IPS-20b (cell line): ENCODE data around the gene PEX16.

Source experiments
- H3K27ac ChIP-seq: one replicate; pipeline ENCODE4 v1.5.1; 2013; ENCODE audit warnings: low read length
- H3K27me3 ChIP-seq: 2 replicates; pipeline ENCODE4 v1.6.1; 2013; ENCODE audit warnings: mild to moderate bottlenecking, low read length, inconsistent platforms; ENCODE audit not compliant: insufficient read depth
- H3K36me3 ChIP-seq: 2 replicates; pipeline ENCODE4 v1.6.1; 2013; ENCODE audit warnings: low read depth, mild to moderate bottlenecking, inconsistent platforms, low read length, moderate library complexity; ENCODE audit not compliant: insufficient read depth
- H3K4me1 ChIP-seq: 2 replicates; pipeline ENCODE4 v1.6.1; 2013; ENCODE audit warnings: mild to moderate bottlenecking, control low read depth, inconsistent platforms, low read length, moderate library complexity; ENCODE audit not compliant: insufficient read depth
- H3K4me3 ChIP-seq: 2 replicates; pipeline ENCODE4 v1.5.1; 2013; ENCODE audit warnings: mild to moderate bottlenecking, low read length, inconsistent platforms
- H3K9ac ChIP-seq: 2 replicates; pipeline ENCODE4 v1.6.1; 2013; ENCODE audit warnings: low read depth, mild to moderate bottlenecking, inconsistent platforms, low read length, moderate library complexity
- H3K9me3 ChIP-seq: 2 replicates; pipeline ENCODE4 v1.6.1; 2013; ENCODE audit warnings: mild to moderate bottlenecking, low read depth, low read length, inconsistent platforms; ENCODE audit not compliant: insufficient read depth

The PEX16 gene

DNA sequence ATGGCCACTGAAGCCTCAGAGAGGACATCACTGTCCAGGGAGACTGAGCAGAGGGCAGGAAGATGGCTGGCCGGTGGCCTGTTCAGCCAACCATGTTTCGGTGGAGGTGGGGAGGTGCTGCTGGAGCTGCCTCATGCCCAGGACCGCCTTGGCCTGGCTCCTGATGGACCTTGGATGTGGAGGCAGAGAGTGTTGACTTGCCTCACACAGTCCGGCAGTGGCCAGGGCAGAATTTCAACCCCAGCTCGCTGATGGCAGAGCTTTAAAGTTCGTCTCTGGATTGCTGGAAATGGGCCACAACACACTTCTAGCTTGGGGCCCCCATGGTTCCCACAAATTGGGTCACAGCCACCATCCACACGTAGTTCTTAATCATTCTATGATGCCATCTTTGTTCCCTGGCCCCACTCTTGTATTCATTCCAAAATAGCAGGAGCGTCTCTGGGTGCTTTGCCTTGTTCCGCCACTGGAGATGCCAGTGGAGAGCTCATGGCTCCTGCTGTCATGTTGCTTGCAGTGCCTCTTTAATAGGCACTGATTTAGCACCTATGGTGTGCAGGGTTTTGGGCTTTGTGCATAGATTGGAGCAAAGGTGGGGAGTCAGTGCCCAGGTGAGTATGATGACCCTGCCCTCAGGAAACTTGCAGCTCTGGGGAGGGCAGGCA is 26.7 kb downstream of the PEX16 start:
- peaks cover 10% of the 10 kb centered on the region for H3K27me3 ChIP-seq
- peaks cover 4% of the 10 kb centered on the region; the same call in 1 of the 2 replicates for H3K4me1 ChIP-seq
- H3K27ac ChIP-seq: no peak overlapping the region
- no peak overlapping the region for H3K9ac ChIP-seq
- no peaks in the 10 kb centered on the region for H3K36me3 ChIP-seq
- H3K9me3 ChIP-seq: no peaks in the 10 kb centered on the region
- no peak overlapping the region for H3K4me3 ChIP-seq

- Histone ChIP-seq H3K27me3 (peaks cover 11% of the 10 kb centered on the region), H3K27ac (no peak overlapping the region), H3K4me3 (no peak overlapping the region), H3K9me3 (no peaks in the 10 kb centered on the region), H3K4me1 (peaks cover 2% of the 10 kb centered on the region; the same call in 1 of the 2 replicates), H3K36me3 (no peaks in the 10 kb centered on the region), H3K9ac (no peak overlapping the region)
These were observed 27.7 kb downstream of the PEX16 start for GRCh38 chr11:45889966-45890365.

GRCh38 chr11:45889555-45889954 is 28.1 kb downstream of the PEX16 start:
- Histone ChIP-seq H3K36me3 (no peaks in the 10 kb centered on the region), H3K4me1 (peaks cover 2% of the 10 kb centered on the region; the same call in 1 of the 2 replicates), H3K9ac (no peak overlapping the region), H3K27ac (no peak overlapping the region), H3K9me3 (no peaks in the 10 kb centered on the region), H3K27me3 (peaks cover 11% of the 10 kb centered on the region), H3K4me3 (no peak overlapping the region)

- H3K27ac ChIP-seq: no peak overlapping the region
- peaks cover 11% of the 10 kb centered on the region for H3K27me3 ChIP-seq
- no peak overlapping the region for H3K9ac ChIP-seq
- no peak overlapping the region for H3K4me3 ChIP-seq
- no peaks in the 10 kb centered on the region for H3K9me3 ChIP-seq
- no peaks in the 10 kb centered on the region for H3K36me3 ChIP-seq
- H3K4me1 ChIP-seq: no peaks in the 10 kb centered on the region; the same call in 1 of the 2 replicates
These were observed 30.1 kb downstream of the PEX16 start for GRCh38 chr11:45887587-45887986.

- Histone ChIP-seq H3K36me3 (peaks cover under 1% of the 10 kb centered on the region; the same call in 1 of the 2 replicates), H3K4me3 (peak overlapping the region; percentile 70; the same call in 1 of the 2 replicates)
These were observed 30.7 kb downstream of the PEX16 start for GRCh38 chr11:45886816-45887520.

GRCh38 chr11:45885921-45886721 is 31.6 kb downstream of the PEX16 start:
- peak overlapping the region; percentile 20; the same call in 1 of the 2 replicates for H3K9ac ChIP-seq
- H3K27me3 ChIP-seq: peaks cover 11% of the 10 kb centered on the region
- peak overlapping the region; percentile 70 for H3K4me3 ChIP-seq
- H3K9me3 ChIP-seq: no peaks in the 10 kb centered on the region
- H3K27ac ChIP-seq: no peak overlapping the region
- H3K4me1 ChIP-seq: no peaks in the 10 kb centered on the region; the same call in 1 of the 2 replicates
- H3K36me3 ChIP-seq: peaks cover 8% of the 10 kb centered on the region; the same call in 1 of the 2 replicates

More at GRCh38 chr11:45886816-45887520, 30.7 kb downstream of the PEX16 start:
- Histone ChIP-seq H3K4me1 (no peaks in the 10 kb centered on the region; the same call in 1 of the 2 replicates), H3K9me3 (no peaks in the 10 kb centered on the region), H3K27me3 (peaks cover 11% of the 10 kb centered on the region), H3K27ac (no peak overlapping the region), H3K9ac (no peak overlapping the region; the same call in 1 of the 2 replicates)

- H3K9ac ChIP-seq: peak within 1 kb of the TSS; percentile 20; the same call in 1 of the 2 replicates
- H3K4me3 ChIP-seq: peak within 1 kb of the TSS; percentile 70
- no peaks in the 10 kb centered on the region for H3K9me3 ChIP-seq
- H3K27ac ChIP-seq: no peak within 1 kb of the TSS
- peaks cover 15% of the 10 kb centered on the region; the same call in 1 of the 2 replicates for H3K36me3 ChIP-seq
- H3K27me3 ChIP-seq: peaks cover 11% of the 10 kb centered on the region
- no peaks in the 10 kb centered on the region; the same call in 1 of the 2 replicates for H3K4me1 ChIP-seq
These were observed 32.3 kb downstream of the PEX16 start, which contains the start of gene MAPK8IP1 for GRCh38 chr11:45885274-45885920. MAPK8IP1 (plus strand) TSS chr11:45885651; CDS start chr11:45885821, 170 bp downstream.

- H3K36me3 ChIP-seq: peaks cover 15% of the 10 kb centered on the region; the same call in 1 of the 2 replicates
- peaks cover 11% of the 10 kb centered on the region for H3K27me3 ChIP-seq
- H3K9me3 ChIP-seq: no peaks in the 10 kb centered on the region
- H3K4me1 ChIP-seq: no peaks in the 10 kb centered on the region; the same call in 1 of the 2 replicates
- H3K4me3 ChIP-seq: peak overlapping the region; percentile 54; the same call in 1 of the 2 replicates
- no peak overlapping the region for H3K27ac ChIP-seq
- H3K9ac ChIP-seq: no peak overlapping the region
These were observed 33.0 kb downstream of the PEX16 start for GRCh38 chr11:45884596-45885185.

- no peak overlapping the region for H3K4me3 ChIP-seq
- no peak overlapping the region for H3K9ac ChIP-seq
- no peaks in the 10 kb centered on the region for H3K9me3 ChIP-seq
- H3K27me3 ChIP-seq: peaks cover 10% of the 10 kb centered on the region
- H3K36me3 ChIP-seq: peaks cover 21% of the 10 kb centered on the region; the same call in 1 of the 2 replicates
- peaks cover 2% of the 10 kb centered on the region; the same call in 1 of the 2 replicates for H3K4me1 ChIP-seq
- H3K27ac ChIP-seq: no peak overlapping the region
These were observed 35.8 kb downstream of the PEX16 start for GRCh38 chr11:45881708-45882368.
